Measurements from ENCODE around the gene MARCHF6. TPM values are rescaled to one million over a fixed set of nuclear protein-coding genes. Genes with fewer than 3 reads are reported as not detected.
"Not testable (repeated sequence)": the region's sequence is repeated elsewhere in the genome, so short reads cannot be mapped to it uniquely, and the experiment has no call there.

Gene MARCHF6
- total and polyA plus RNA-seq, 10 donors, result 62.0 to 168 (median 112) TPM

DNA sequence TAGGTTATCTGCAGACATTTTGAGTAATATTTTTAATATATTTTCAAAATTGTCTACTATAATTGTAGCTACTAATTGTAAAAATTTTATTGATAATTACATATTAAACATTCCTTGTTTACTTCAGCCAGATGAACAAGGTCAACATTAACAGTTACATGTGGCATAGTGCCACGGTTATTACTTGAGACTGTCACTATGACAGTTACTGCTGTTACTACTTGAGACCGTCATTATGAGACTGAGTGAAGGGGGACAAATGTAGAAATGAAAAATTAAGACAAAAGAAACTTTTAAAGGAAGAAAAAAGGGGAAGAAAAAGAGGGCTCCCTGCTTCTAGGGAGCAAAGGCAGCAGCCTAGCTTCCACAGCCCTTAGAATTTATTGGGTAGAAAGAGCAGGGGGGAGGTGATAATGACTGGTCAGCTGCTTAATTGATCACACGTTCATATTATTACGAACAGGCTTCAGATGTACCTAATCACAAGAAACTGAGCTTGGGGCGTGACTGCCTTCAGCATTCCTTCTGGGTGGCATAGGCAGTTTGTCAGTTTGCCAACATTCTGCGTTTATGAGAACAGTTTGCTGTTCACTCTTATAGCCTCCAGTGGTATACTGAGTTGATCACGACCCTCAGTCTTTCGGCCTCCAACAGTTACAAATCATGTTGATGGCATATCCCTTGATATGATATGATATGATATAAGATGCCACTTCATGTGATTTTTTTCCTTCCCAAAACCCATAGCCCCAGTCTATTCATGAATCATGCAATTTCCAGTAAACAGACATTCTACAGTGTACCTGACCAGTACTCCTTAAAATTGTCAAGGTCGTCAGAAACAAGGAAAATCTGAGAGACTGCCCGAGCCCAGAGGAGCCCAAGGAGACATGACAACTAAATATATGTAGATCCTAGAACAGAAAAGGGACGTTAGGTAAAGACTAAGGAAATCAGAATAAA lies 13.1 kb downstream of the MARCHF6 start:
- Histone ChIP-seq H3K27me3 (replicated peaks in 1 of 7) (no peaks in the 10 kb centered on the region), H3K27ac (no peak overlapping the region), H3K36me3 (peaks cover 0 to 9% (median 2%) of the 10 kb centered on the region in 6 donors), H3K9me3 (no peaks in the 10 kb centered on the region), H3K4me1 (peaks cover 34 to 99% (median 74%) of the 10 kb centered on the region in 6 donors), H3K4me3 (no peak overlapping the region)
- TF ChIP-seq POLR2AphosphoS5 (IDR thresholded peaks at IDR 0.05), result no peak
- TF ChIP-seq, protein P1, sequence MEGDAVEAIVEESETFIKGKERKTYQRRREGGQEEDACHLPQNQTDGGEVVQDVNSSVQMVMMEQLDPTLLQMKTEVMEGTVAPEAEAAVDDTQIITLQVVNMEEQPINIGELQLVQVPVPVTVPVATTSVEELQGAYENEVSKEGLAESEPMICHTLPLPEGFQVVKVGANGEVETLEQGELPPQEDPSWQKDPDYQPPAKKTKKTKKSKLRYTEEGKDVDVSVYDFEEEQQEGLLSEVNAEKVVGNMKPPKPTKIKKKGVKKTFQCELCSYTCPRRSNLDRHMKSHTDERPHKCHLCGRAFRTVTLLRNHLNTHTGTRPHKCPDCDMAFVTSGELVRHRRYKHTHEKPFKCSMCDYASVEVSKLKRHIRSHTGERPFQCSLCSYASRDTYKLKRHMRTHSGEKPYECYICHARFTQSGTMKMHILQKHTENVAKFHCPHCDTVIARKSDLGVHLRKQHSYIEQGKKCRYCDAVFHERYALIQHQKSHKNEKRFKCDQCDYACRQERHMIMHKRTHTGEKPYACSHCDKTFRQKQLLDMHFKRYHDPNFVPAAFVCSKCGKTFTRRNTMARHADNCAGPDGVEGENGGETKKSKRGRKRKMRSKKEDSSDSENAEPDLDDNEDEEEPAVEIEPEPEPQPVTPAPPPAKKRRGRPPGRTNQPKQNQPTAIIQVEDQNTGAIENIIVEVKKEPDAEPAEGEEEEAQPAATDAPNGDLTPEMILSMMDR (IDR thresholded peaks at IDR 0.05 in 8 of 11, conservative IDR thresholded peaks at IDR 0.05 in 3 of 11), result no peak
- no peak for TF ChIP-seq POLR2A (IDR thresholded peaks at IDR 0.05)
- intact Hi-C loops (cut with DNase I; ENCODE audit: low total_unique reads), result loop anchor here (10.0 kb wide), 1 partner anchor 58 kb away; no protein-coding TSS in a partner anchor
- no peak for DNase-seq
- WGBS, 5 donors, result 59 to 71% (median 62%) methylated on average over 11 of the region's 11 CpGs

DNA sequence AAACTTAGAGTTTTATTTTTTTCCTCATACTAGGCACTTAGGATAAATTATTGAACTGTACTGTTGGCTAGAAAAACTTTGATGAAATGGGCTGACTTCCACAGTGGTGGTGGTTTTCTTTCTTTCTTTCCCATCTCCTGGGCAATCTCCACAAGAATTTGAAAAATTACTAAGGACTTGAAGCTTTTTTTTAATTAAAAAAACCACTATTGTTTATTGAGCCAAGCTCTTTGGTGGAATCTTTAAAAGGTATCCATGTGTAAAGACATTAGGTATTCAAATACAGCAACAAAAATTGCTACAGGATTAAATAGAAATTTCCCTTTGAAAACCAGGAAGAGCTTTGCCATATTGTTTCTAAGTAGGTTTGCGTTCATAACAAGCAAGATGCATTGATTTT lies 14.1 kb downstream of the MARCHF6 start:
- H3K4me1 ChIP-seq, result peaks cover 32 to 99% (median 73%) of the 10 kb centered on the region in 6 donors
- no peaks in the 10 kb centered on the region for H3K9me3 ChIP-seq
- WGBS, 5 donors, result 84 to 100% (median 97%) methylated on average over 1 of the region's 1 CpG
- no peaks in the 10 kb centered on the region for H3K27me3 ChIP-seq (replicated peaks in 1 of 7)
- no peak overlapping the region for H3K27ac ChIP-seq
- no peak overlapping the region for H3K4me3 ChIP-seq
- H3K36me3 ChIP-seq, result peaks cover 0 to 9% (median 2%) of the 10 kb centered on the region in 6 donors
- DNase-seq, result no peak
- intact Hi-C loops (cut with DNase I; ENCODE audit: low total_unique reads), result loop anchor here (10.0 kb wide), 1 partner anchor 57 kb away; no protein-coding TSS in a partner anchor
- TF ChIP-seq POLR2AphosphoS5 (IDR thresholded peaks at IDR 0.05) (no peak), POLR2A (IDR thresholded peaks at IDR 0.05) (no peak)
- TF ChIP-seq, protein P1 (IDR thresholded peaks at IDR 0.05 in 8 of 11, conservative IDR thresholded peaks at IDR 0.05 in 3 of 11), result no peak

DNA sequence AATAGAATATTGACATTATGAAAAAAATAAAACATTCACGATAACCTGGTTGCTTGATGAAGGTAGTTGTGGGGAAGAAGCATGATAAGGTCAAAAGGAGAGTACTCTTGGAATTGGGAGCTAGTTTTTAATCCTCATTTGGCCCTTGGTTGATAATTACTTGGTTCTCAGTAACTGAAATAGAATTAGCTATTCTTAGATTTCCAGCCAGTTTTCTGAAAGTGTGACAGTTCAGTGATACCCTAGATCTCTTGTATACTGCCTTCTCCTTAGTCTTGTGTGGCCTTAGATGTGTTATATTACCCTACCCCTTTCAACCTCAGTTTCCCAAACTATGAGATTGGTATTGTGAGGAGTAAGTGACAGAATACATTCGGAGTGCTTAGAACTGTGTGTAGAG lies 17.4 kb downstream of the MARCHF6 start:
- TF ChIP-seq, protein P1 (IDR thresholded peaks at IDR 0.05 in 8 of 11, conservative IDR thresholded peaks at IDR 0.05 in 3 of 11), result no peak
- TF ChIP-seq POLR2AphosphoS5 (IDR thresholded peaks at IDR 0.05), result no peak
- no peak for TF ChIP-seq POLR2A (IDR thresholded peaks at IDR 0.05)
- peaks cover 0 to 3% (median 0%) of the 10 kb centered on the region in 6 donors for H3K36me3 ChIP-seq
- no peak for DNase-seq
- intact Hi-C loops (cut with DNase I; ENCODE audit: low total_unique reads), result no loop called here
- H3K9me3 ChIP-seq, result no peaks in the 10 kb centered on the region
- H3K27ac ChIP-seq, result no peak overlapping the region
- peaks cover 15 to 94% (median 64%) of the 10 kb centered on the region in 6 donors for H3K4me1 ChIP-seq
- H3K4me3 ChIP-seq, result no peak overlapping the region
- no peaks in the 10 kb centered on the region for H3K27me3 ChIP-seq (replicated peaks in 1 of 7)
- 94 to 100% (median 96%) methylated on average over 2 of the region's 2 CpGs for WGBS, 5 donors

DNA sequence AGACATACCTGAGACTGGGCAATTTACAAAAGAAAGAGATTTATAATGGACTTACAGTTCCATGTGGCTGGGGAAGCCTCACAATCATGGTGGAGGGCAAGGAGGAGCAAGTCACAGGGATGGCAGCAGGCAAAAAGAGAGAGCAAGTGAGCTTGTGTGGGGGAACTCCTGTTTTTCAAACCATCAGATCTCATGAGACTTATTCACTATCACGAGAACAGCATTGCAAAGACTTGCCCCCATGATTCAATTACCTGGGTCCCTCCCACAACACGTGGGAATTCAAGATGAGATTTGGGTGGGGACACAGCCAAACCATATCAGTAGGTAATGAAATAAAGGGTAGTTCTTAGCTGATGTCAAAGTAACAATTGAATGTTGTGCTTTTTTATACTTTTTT lies 17.9 kb downstream of the MARCHF6 start:
- H3K4me3 ChIP-seq; H3K9me3 ChIP-seq; H3K27me3 ChIP-seq (replicated peaks in 1 of 7); H3K36me3 ChIP-seq; DNase-seq; intact Hi-C loops (cut with DNase I; ENCODE audit: low total_unique reads); H3K27ac ChIP-seq: not testable (repeated sequence)
- 72 to 93% (median 83%) methylated on average over 2 of the region's 2 CpGs for WGBS, 5 donors
- peaks cover 12 to 92% (median 60%) of the 10 kb centered on the region in 6 donors for H3K4me1 ChIP-seq
